HepG2 (cell line): ENCODE results near the gene ENGASE. TPM values are rescaled to one million over a fixed set of nuclear protein-coding genes. Genes with fewer than 3 reads are reported as not detected.

ENCODE experiments used
- CAMTA2 ChIP-seq: sonication (generic); formaldehyde crosslinking; IDR thresholded peaks from 2 replicates; pipeline ENCODE4 v1.4.0; 2020; ENCODE audit warnings: mild to moderate bottlenecking, missing genetic modification reagents, borderline replicate concordance
- HDAC2 ChIP-seq: sonication (generic); formaldehyde crosslinking; IDR thresholded peaks from 2 replicates; pipeline ENCODE4 v1.4.0; 2020; ENCODE audit warnings: missing genetic modification reagents
- KDM2A ChIP-seq: sonication (generic); formaldehyde crosslinking; IDR thresholded peaks from 2 replicates; pipeline ENCODE4 v1.4.0; 2020; ENCODE audit warnings: low read depth, missing genetic modification reagents, borderline replicate concordance
- MED1 ChIP-seq: sonication (generic); formaldehyde crosslinking; IDR thresholded peaks from 2 replicates; pipeline ENCODE4 v1.4.0; 2020; ENCODE audit warnings: missing genetic modification reagents
- MXI1 ChIP-seq: IDR thresholded peaks from 3 replicates; pipeline ENCODE4 v1.6.1; 2012; ENCODE audit warnings: low read depth, low read length, inconsistent platforms, borderline replicate concordance
- PHF21A ChIP-seq: sonication (generic); formaldehyde crosslinking; IDR thresholded peaks from 2 replicates; pipeline ENCODE4 v1.5.0; 2020; ENCODE audit warnings: mild to moderate bottlenecking, missing genetic modification reagents
- SP1 ChIP-seq, 2 experiments: fragments of 450-650 bp in 1 of 2; sonication (generic) in 1 of 2; formaldehyde crosslinking in 1 of 2; IDR thresholded peaks; 2 replicates each; pipeline versions ENCODE4 v1.4.0 to v1.6.1; 2016 to 2020; ENCODE audit warnings: missing genetic modification reagents in 1 of 2
- TEAD2 ChIP-seq: sonication (generic); formaldehyde crosslinking; IDR thresholded peaks from 2 replicates; pipeline ENCODE4 v1.9.0; 2021; ENCODE audit warnings: missing genetic modification reagents
- ZBED4 ChIP-seq: sonication (generic); formaldehyde crosslinking; IDR thresholded peaks from 2 replicates; pipeline ENCODE4 v1.4.0; 2020; ENCODE audit warnings: missing genetic modification reagents, borderline replicate concordance
- ZNF687 ChIP-seq: sonication (generic); formaldehyde crosslinking; IDR thresholded peaks from 2 replicates; pipeline ENCODE4 v1.5.1; 2020; ENCODE audit warnings: mild to moderate bottlenecking, missing genetic modification reagents, moderate library complexity
- polyA plus RNA-seq, 8 experiments: library from polyadenylated mRNA; depleted of rRNA in 3 of 8; stranded (reverse) in 7 of 8; unstranded in 1 of 8; fragments of >200 nt; fragmentation: Illumina TruSeq in 4 of 8; extraction: Trizol in 4 of 8; gene quantifications; 2 replicates each; pipeline versions ENCODE4 v1.2.1 to v1.2.3, GENCODE V29; 2011 to 2016; ENCODE audit warnings: low read depth in 4 of 8, missing spikeins in 1 of 8, mixed read lengths in 1 of 8; ENCODE audit not compliant: insufficient read depth in 1 of 8
- total RNA-seq, 5 experiments: library from RNA; depleted of rRNA; stranded (reverse); fragments of >200 nt; fragmentation: Illumina TruSeq; extraction: Trizol; gene quantifications; 2 replicates each; pipeline ENCODE4 v1.2.3, GENCODE V29; 2016; ENCODE audit warnings: low read depth in 1 of 5
- TF ChIP-seq, protein P1 (sequence below): sonication (generic); formaldehyde crosslinking; conservative IDR thresholded peaks from 2 replicates; pipeline ENCODE4 v1.4.0; 2020; ENCODE audit warnings: missing genetic modification reagents
- TF ChIP-seq, protein P2 (sequence below): sonication (generic); formaldehyde crosslinking; IDR thresholded peaks from 2 replicates; pipeline ENCODE4 v1.4.0; 2020; ENCODE audit warnings: missing genetic modification reagents
- TF ChIP-seq, protein P3 (sequence below): IDR thresholded peaks from 2 replicates; pipeline ENCODE4 v1.4.0; 2020; ENCODE audit warnings: mild to moderate bottlenecking, missing genetic modification reagents

ENGASE gene
- total and polyA plus RNA-seq, 2 of the 13 experiments (the other 11 are each of a cell fraction or from before 2014, with no cell fraction given) = 10.6 to 18.1 TPM

DNA sequence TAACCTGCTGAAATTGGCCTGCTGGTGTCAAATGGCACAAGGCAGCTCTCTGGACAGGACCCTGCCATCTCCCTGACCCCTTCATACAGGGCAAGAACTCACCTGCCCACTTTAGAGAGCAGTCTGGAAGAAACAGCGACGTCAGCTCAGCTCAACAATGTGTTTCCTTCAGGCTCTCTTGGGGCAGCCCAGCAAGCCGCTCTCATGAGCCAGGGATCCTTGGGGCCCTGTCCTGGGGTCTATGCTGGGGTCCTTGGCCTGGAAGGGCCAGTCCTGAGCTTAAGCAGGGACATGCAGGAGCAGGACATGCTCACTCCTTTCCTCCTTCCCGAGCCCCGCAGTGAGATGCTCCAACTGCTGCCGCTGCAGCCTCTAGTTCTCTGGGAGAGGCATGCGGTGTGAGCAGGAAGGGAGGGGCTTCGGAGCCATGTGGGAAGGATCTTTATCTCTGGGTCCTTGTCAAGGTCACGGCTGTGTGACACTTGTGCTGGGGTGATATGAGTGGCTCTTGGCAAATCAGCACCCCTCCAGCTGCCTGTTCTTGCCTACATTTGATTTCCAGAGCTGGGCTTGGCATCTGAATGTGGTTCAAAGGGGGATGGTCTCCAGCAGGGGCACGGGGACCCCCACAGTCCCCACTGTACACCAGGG is 47.2 kb upstream of the ENGASE start (continued):
- TF ChIP-seq ZBED4 (CRISPR knock-in tag) (no peak), HDAC2 (CRISPR knock-in tag) (no peak), PHF21A (CRISPR knock-in tag) (no peak), MED1 (0 out of 2 replicates have a peak, but pooled peaks have one; percentile 33), CAMTA2 (CRISPR knock-in tag) (peak; percentile 80; the same call in 1 of the 2 replicates), MXI1 (peak; percentile 77; the same call in 1 of the 3 replicates), ZNF687 (peak; percentile 87), TEAD2 (CRISPR knock-in tag) (no peak), KDM2A (peak; percentile 77; the same call in 1 of the 2 replicates), SP1 (IDR thresholded peaks at IDR 0.05) (no peak), SP1 (CRISPR knock-in tag; IDR thresholded peaks at IDR 0.05) (peak; percentile 60)
- TF ChIP-seq, protein P1, sequence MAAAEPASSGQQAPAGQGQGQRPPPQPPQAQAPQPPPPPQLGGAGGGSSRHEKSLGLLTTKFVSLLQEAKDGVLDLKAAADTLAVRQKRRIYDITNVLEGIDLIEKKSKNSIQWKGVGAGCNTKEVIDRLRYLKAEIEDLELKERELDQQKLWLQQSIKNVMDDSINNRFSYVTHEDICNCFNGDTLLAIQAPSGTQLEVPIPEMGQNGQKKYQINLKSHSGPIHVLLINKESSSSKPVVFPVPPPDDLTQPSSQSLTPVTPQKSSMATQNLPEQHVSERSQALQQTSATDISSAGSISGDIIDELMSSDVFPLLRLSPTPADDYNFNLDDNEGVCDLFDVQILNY (CRISPR knock-in tag) = no peak
- TF ChIP-seq, protein P2, sequence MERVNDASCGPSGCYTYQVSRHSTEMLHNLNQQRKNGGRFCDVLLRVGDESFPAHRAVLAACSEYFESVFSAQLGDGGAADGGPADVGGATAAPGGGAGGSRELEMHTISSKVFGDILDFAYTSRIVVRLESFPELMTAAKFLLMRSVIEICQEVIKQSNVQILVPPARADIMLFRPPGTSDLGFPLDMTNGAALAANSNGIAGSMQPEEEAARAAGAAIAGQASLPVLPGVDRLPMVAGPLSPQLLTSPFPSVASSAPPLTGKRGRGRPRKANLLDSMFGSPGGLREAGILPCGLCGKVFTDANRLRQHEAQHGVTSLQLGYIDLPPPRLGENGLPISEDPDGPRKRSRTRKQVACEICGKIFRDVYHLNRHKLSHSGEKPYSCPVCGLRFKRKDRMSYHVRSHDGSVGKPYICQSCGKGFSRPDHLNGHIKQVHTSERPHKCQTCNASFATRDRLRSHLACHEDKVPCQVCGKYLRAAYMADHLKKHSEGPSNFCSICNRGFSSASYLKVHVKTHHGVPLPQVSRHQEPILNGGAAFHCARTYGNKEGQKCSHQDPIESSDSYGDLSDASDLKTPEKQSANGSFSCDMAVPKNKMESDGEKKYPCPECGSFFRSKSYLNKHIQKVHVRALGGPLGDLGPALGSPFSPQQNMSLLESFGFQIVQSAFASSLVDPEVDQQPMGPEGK (CRISPR knock-in tag) = peak; percentile 73
- TF ChIP-seq, protein P3, sequence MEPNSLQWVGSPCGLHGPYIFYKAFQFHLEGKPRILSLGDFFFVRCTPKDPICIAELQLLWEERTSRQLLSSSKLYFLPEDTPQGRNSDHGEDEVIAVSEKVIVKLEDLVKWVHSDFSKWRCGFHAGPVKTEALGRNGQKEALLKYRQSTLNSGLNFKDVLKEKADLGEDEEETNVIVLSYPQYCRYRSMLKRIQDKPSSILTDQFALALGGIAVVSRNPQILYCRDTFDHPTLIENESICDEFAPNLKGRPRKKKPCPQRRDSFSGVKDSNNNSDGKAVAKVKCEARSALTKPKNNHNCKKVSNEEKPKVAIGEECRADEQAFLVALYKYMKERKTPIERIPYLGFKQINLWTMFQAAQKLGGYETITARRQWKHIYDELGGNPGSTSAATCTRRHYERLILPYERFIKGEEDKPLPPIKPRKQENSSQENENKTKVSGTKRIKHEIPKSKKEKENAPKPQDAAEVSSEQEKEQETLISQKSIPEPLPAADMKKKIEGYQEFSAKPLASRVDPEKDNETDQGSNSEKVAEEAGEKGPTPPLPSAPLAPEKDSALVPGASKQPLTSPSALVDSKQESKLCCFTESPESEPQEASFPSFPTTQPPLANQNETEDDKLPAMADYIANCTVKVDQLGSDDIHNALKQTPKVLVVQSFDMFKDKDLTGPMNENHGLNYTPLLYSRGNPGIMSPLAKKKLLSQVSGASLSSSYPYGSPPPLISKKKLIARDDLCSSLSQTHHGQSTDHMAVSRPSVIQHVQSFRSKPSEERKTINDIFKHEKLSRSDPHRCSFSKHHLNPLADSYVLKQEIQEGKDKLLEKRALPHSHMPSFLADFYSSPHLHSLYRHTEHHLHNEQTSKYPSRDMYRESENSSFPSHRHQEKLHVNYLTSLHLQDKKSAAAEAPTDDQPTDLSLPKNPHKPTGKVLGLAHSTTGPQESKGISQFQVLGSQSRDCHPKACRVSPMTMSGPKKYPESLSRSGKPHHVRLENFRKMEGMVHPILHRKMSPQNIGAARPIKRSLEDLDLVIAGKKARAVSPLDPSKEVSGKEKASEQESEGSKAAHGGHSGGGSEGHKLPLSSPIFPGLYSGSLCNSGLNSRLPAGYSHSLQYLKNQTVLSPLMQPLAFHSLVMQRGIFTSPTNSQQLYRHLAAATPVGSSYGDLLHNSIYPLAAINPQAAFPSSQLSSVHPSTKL (CRISPR knock-in tag) = peak; percentile 67
